Measurements from ENCODE around the gene ZNF791.
"Not testable (repeated sequence)": the region's sequence is repeated elsewhere in the genome, so short reads cannot be mapped to it uniquely, and the experiment has no call there.

ZNF791 gene

DNA sequence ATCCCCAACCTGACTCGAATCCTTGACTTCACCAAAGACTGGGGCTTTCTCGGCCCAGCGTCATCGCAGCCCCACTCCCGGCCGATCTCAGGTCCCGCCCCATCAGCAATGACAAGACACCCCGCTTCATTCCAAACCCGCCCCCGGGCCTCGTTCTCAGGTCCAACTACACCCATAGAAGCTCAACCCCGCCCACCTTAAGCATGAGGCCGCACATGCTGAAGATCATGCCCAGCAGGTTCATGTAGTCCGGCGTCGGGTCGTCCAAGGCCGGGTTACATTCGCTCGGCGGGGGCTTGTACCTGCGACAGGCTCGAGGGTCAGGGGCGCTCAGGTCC is 58.2 kb downstream of the ZNF791 start:
- Histone ChIP-seq H3K27ac (ENCODE audit: low read length) (peak overlapping the region; percentile 100), H3K4me1 (ENCODE audit: control insufficient read depth in 1 of 2, insufficient read depth in 2 of 2, low read length in 2 of 2) (peaks cover 19 to 46% of the 10 kb centered on the region in 2 donors), H3K4me3 (ENCODE audit: low read depth in 1 of 2, low read length in 2 of 2) (peak overlapping the region; percentile 97 to 100), H3K36me3 (ENCODE audit: control insufficient read depth in 1 of 2, insufficient read depth in 2 of 2, low read length in 2 of 2) (peaks cover 4 to 25% of the 10 kb centered on the region in 2 donors), H3K27me3 (ENCODE audit: low read depth, low read length) (no peaks in the 10 kb centered on the region), H3K9me3 (ENCODE audit: control insufficient read depth in 1 of 2, low read length in 2 of 2) (no peaks in the 10 kb centered on the region)

DNA sequence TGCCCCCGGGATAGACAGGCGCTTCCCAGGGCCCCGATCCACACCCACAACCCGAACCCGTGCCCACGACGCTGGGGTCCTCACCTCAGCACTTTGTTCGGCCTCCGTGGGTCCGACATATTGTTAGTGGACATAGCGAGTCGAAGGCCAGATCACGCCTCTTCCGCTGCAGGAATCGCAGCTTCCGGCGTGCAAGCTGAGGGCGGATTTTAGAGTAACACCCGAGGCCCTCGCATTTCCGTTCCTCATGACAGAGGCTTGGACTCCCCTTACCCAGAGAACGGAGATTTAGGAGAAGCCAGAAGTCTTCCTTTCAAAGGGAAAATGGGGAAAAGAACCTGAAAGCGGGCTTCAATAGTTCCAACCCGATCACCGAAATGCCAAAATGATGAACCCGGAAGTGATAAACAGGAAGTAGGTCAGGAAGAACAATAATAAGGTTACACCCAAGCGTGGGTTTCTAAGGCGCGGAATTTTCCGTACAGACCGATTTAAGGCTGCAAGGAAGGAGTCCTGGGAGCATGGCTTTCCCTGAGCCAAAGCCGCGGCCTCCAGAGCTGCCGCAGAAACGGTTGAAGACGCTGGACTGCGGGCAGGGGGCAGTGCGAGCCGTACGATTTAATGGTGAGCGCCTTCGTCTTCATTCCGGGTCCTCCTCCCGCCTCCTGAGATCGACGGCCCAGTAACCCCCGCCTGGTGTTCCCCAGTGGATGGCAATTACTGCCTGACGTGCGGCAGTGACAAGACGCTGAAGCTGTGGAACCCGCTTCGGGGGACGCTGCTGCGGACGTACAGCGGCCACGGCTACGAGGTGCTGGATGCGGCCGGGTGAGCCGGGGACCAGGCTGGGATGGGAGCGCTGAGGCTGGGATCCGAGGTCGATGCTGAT is 58.8 kb downstream of the ZNF791 start:
- Histone ChIP-seq H3K36me3 (ENCODE audit: control insufficient read depth in 1 of 2, insufficient read depth in 2 of 2, low read length in 2 of 2) (peaks cover 10 to 28% of the 10 kb centered on the region in 2 donors), H3K4me1 (ENCODE audit: control insufficient read depth in 1 of 2, insufficient read depth in 2 of 2, low read length in 2 of 2) (peaks cover 19 to 46% of the 10 kb centered on the region in 2 donors), H3K27ac (ENCODE audit: low read length) (peak overlapping the region; percentile 100), H3K4me3 (ENCODE audit: low read depth in 1 of 2, low read length in 2 of 2) (peak overlapping the region; percentile 97 to 100), H3K9me3 (ENCODE audit: control insufficient read depth in 1 of 2, low read length in 2 of 2) (no peaks in the 10 kb centered on the region), H3K27me3 (ENCODE audit: low read depth, low read length) (no peaks in the 10 kb centered on the region)

DNA sequence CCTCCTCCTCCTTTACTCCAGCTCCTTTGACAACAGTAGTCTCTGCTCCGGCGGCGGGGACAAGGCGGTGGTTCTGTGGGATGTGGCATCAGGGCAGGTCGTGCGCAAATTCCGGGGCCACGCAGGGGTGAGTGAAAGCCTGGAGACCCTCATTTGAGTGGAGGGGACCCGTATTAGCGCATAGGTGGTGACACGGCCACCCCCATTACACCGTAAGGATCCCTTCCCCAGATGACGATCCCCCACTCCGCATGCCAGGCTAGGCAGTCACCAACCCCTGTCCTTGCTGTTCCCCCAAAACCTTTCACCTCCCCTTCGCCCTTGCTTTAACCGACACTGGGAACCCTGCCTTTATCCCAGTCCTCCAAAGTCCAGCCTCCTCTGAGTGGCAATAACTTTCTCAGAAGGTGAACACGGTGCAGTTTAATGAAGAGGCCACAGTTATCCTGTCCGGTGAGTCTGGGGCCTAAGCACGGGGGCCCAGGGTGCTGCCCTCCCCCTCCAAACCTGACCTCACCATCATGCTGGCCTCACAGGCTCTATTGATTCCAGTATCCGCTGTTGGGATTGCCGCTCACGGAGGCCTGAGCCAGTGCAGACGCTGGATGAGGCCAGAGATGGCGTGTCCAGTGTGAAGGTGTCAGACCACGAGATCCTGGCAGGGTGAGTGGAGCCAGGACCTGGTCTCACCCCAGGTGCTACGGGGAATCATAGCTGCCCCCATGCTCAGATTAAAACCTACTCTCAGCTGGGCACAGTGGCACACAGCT is 59.6 kb downstream of the ZNF791 start:
- H3K9me3 ChIP-seq (ENCODE audit: control insufficient read depth in 1 of 2, low read length in 2 of 2) = no peaks in the 10 kb centered on the region
- H3K4me3 ChIP-seq (ENCODE audit: low read depth in 1 of 2, low read length in 2 of 2) = peak overlapping the region; percentile 97 to 100
- H3K27ac ChIP-seq (ENCODE audit: low read length) = peak overlapping the region; percentile 100
- H3K36me3 ChIP-seq (ENCODE audit: control insufficient read depth in 1 of 2, insufficient read depth in 2 of 2, low read length in 2 of 2) = peaks cover 8 to 27% of the 10 kb centered on the region in 2 donors
- peaks cover 19 to 45% of the 10 kb centered on the region in 2 donors for H3K4me1 ChIP-seq (ENCODE audit: control insufficient read depth in 1 of 2, insufficient read depth in 2 of 2, low read length in 2 of 2)
- no peaks in the 10 kb centered on the region for H3K27me3 ChIP-seq (ENCODE audit: low read depth, low read length)

DNA sequence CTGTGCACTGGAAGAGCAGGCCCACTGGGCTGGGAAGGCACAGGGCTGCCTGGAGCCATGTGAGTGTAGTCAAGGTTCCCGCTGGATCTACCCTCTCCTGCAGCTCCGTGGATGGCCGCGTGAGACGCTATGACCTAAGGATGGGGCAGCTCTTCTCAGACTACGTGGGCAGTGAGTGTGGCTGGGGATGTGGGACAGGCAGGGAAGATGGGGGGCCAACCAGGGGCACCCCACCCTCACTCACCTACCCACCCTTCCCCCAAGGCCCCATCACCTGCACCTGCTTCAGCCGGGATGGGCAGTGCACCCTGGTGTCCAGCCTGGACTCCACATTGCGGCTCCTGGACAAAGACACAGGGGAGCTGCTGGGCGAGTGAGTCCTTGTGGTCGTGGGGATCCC is 62.0 kb downstream of the ZNF791 start:
- Histone ChIP-seq H3K27ac (ENCODE audit: low read length) (no peak overlapping the region), H3K27me3 (ENCODE audit: low read depth, low read length) (no peaks in the 10 kb centered on the region), H3K4me3 (ENCODE audit: low read depth in 1 of 2, low read length in 2 of 2) (no peak overlapping the region), H3K4me1 (ENCODE audit: control insufficient read depth in 1 of 2, insufficient read depth in 2 of 2, low read length in 2 of 2) (peaks cover 14 to 33% of the 10 kb centered on the region in 2 donors), H3K9me3 (ENCODE audit: control insufficient read depth in 1 of 2, low read length in 2 of 2) (no peaks in the 10 kb centered on the region), H3K36me3 (ENCODE audit: control insufficient read depth in 1 of 2, insufficient read depth in 2 of 2, low read length in 2 of 2) (peaks cover 24 to 48% of the 10 kb centered on the region in 2 donors)

DNA sequence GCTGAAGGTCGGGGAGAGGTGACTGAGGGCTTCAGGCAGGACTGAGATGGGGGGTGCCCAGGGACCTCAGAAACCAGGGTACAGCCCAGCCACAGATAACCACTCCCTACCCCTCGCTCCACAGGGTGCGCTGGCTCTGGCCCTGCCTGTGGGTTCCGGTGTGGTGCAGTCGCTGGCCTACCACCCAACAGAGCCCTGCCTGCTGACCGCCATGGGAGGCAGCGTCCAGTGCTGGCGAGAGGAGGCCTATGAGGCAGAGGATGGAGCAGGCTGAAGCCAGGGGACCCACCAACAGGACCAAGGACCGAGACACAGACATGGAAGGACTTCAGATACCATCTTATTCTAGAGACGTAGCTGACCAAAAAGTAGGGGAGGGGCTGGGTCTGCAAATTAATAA is 64.7 kb downstream of the ZNF791 start:
- Histone ChIP-seq H3K4me1 (ENCODE audit: control insufficient read depth in 1 of 2, insufficient read depth in 2 of 2, low read length in 2 of 2) (peaks cover 3 to 18% of the 10 kb centered on the region in 2 donors), H3K27me3 (ENCODE audit: low read depth, low read length) (no peaks in the 10 kb centered on the region), H3K36me3 (ENCODE audit: control insufficient read depth in 1 of 2, insufficient read depth in 2 of 2, low read length in 2 of 2) (peaks cover 34 to 72% of the 10 kb centered on the region in 2 donors), H3K27ac (ENCODE audit: low read length) (no peak overlapping the region), H3K4me3 (ENCODE audit: low read depth in 1 of 2, low read length in 2 of 2) (no peak overlapping the region), H3K9me3 (ENCODE audit: control insufficient read depth in 1 of 2, low read length in 2 of 2) (no peaks in the 10 kb centered on the region)

DNA sequence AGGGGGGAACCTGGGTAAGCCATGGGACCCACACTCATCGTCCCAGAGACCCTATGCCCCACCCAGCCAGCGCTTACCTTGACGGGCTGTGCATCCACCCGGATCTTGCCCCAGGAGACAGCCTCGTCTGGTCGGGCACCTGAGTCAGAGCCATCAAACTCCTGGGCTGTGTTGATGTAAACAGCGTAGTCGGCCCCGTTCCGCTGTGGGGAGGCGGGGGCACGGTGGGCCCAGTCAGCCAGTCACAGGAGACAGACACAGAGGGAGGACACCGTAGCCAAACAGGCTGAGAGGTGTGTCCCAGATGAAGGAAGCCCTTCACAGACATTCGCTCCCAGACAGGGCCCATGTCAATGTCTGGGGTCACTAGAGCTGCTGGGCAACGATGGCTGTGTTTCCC is 65.2 kb downstream of the ZNF791 start:
- peaks cover 34 to 72% of the 10 kb centered on the region in 2 donors for H3K36me3 ChIP-seq (ENCODE audit: control insufficient read depth in 1 of 2, insufficient read depth in 2 of 2, low read length in 2 of 2)
- no peaks in the 10 kb centered on the region for H3K9me3 ChIP-seq (ENCODE audit: control insufficient read depth in 1 of 2, low read length in 2 of 2)
- peaks cover 0 to 16% of the 10 kb centered on the region in 2 donors for H3K4me1 ChIP-seq (ENCODE audit: control insufficient read depth in 1 of 2, insufficient read depth in 2 of 2, low read length in 2 of 2)
- no peaks in the 10 kb centered on the region for H3K27me3 ChIP-seq (ENCODE audit: low read depth, low read length)
- H3K27ac ChIP-seq (ENCODE audit: low read length) = no peak overlapping the region
- H3K4me3 ChIP-seq (ENCODE audit: low read depth in 1 of 2, low read length in 2 of 2) = no peak overlapping the region

- Histone ChIP-seq H3K9me3 (ENCODE audit: control insufficient read depth in 1 of 2, low read length in 2 of 2) (no peaks in the 10 kb centered on the region), H3K27ac (ENCODE audit: low read length) (no peak overlapping the region), H3K36me3 (ENCODE audit: control insufficient read depth in 1 of 2, insufficient read depth in 2 of 2, low read length in 2 of 2) (peaks cover 34 to 72% of the 10 kb centered on the region in 2 donors), H3K4me1 (ENCODE audit: control insufficient read depth in 1 of 2, insufficient read depth in 2 of 2, low read length in 2 of 2) (peaks cover 0 to 16% of the 10 kb centered on the region in 2 donors), H3K4me3 (ENCODE audit: low read depth in 1 of 2, low read length in 2 of 2) (no peak overlapping the region), H3K27me3 (ENCODE audit: low read depth, low read length) (no peaks in the 10 kb centered on the region)
These were observed 65.7 kb downstream of the ZNF791 start for GRCh38 chr19:12676384-12676792.

- no peaks in the 10 kb centered on the region for H3K27me3 ChIP-seq (ENCODE audit: low read depth, low read length)
- peaks cover 0 to 16% of the 10 kb centered on the region in 2 donors for H3K4me1 ChIP-seq (ENCODE audit: control insufficient read depth in 1 of 2, insufficient read depth in 2 of 2, low read length in 2 of 2)
- no peak overlapping the region for H3K27ac ChIP-seq (ENCODE audit: low read length)
- no peak overlapping the region for H3K4me3 ChIP-seq (ENCODE audit: low read depth in 1 of 2, low read length in 2 of 2)
- H3K36me3 ChIP-seq (ENCODE audit: control insufficient read depth in 1 of 2, insufficient read depth in 2 of 2, low read length in 2 of 2) = peaks cover 34 to 72% of the 10 kb centered on the region in 2 donors
- H3K9me3 ChIP-seq (ENCODE audit: control insufficient read depth in 1 of 2, low read length in 2 of 2) = no peaks in the 10 kb centered on the region
These were observed 66.2 kb downstream of the ZNF791 start for GRCh38 chr19:12676928-12677327.

DNA sequence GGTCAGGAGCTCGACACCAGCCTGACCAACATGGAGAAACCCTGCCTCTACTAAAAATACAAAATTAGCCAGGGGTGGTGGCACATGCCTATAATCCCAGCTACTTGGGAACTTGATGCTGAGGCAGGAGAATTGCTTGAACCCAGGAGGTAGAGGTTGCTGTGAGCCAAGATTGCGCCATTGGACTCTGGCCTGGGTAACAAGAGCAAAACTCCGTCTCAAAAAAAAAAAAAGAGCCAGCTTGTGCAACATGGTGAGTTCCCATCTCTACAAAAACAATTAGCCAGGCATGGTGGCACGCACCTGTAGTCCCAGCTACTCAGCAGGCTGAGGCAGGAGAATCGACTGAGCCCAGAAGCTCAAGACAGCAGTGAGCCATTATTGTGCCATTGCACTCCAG is 67.3 kb downstream of the ZNF791 start:
- H3K4me3 ChIP-seq (ENCODE audit: low read depth in 1 of 2, low read length in 2 of 2); H3K27ac ChIP-seq (ENCODE audit: low read length); H3K9me3 ChIP-seq (ENCODE audit: control insufficient read depth in 1 of 2, low read length in 2 of 2); H3K27me3 ChIP-seq (ENCODE audit: low read depth, low read length): not testable (repeated sequence)
- Histone ChIP-seq H3K36me3 (ENCODE audit: control insufficient read depth in 1 of 2, insufficient read depth in 2 of 2, low read length in 2 of 2) (peaks cover 34 to 64% of the 10 kb centered on the region in 2 donors), H3K4me1 (ENCODE audit: control insufficient read depth in 1 of 2, insufficient read depth in 2 of 2, low read length in 2 of 2) (peaks cover 0 to 16% of the 10 kb centered on the region in 2 donors)

- Histone ChIP-seq H3K27ac (ENCODE audit: low read length) (no peak overlapping the region), H3K27me3 (ENCODE audit: low read depth, low read length) (no peaks in the 10 kb centered on the region), H3K9me3 (ENCODE audit: control insufficient read depth in 1 of 2, low read length in 2 of 2) (no peaks in the 10 kb centered on the region), H3K36me3 (ENCODE audit: control insufficient read depth in 1 of 2, insufficient read depth in 2 of 2, low read length in 2 of 2) (peaks cover 27 to 48% of the 10 kb centered on the region in 2 donors), H3K4me1 (ENCODE audit: control insufficient read depth in 1 of 2, insufficient read depth in 2 of 2, low read length in 2 of 2) (peaks cover 0 to 16% of the 10 kb centered on the region in 2 donors), H3K4me3 (ENCODE audit: low read depth in 1 of 2, low read length in 2 of 2) (no peak overlapping the region)
These were observed 69.3 kb downstream of the ZNF791 start for GRCh38 chr19:12680034-12680433.
